HEK293T (cell line): ENCODE data around the gene CPA4.

ENCODE experiments used
- BHLHE40 ChIP-seq: fragments of 450-650 bp; IDR thresholded peaks from 2 replicates; pipeline ENCODE4 v1.6.1; 2016; ENCODE audit warnings: mild to moderate bottlenecking, moderate library complexity, borderline replicate concordance
- FOXA1 ChIP-seq: fragments of 450-650 bp; IDR thresholded peaks from 2 replicates; pipeline ENCODE4 v1.6.1; 2016; ENCODE audit warnings: mild to moderate bottlenecking
- TARDBP ChIP-seq: fragments of 450-650 bp; IDR thresholded peaks from 2 replicates; pipeline ENCODE4 v1.6.1; 2016

GRCh38 chr7:130319541-130319940, 26.6 kb downstream of the CPA4 start:
- TF ChIP-seq TARDBP (no peak), FOXA1 (no peak), BHLHE40 (no peak)
